AG04449 (cell line): ENCODE data around the gene CETN2.

Experiments
- CTCF ChIA-PET: fragments of 350-600 bp; formaldehyde crosslinking; extraction: SDS; loops from one replicate; lab custom pipeline; 2021; ENCODE audit warnings: antibody characterized with exemption; lab: Yijun Ruan, JAX
- POLR2A ChIA-PET: fragments of 400-600, 350-600 bp; formaldehyde crosslinking; extraction: SDS; loops from one replicate; lab custom pipeline; 2020; ENCODE audit warnings: antibody characterized with exemption, inconsistent platforms; lab: Yijun Ruan, JAX
- DNase-seq: peaks from one replicate; pipeline ENCODE4 v3.0.0-alpha.2; 2010; ENCODE audit warnings: low read depth, low spot score
- H3K4me3 ChIP-seq: 2 replicates; pipeline ENCODE4 v1.5.1; 2011; ENCODE audit warnings: low read depth, mild to moderate bottlenecking, control low read depth, low read length
- TF ChIP-seq, protein P1 (sequence below): IDR thresholded peaks from one replicate; pipeline ENCODE4 v1.5.1; 2011; ENCODE audit warnings: mild to moderate bottlenecking, moderate library complexity, low read length, control low read depth, inconsistent platforms; ENCODE audit not compliant: insufficient read depth; ENCODE audit errors: missing control alignments

Gene CETN2

GRCh38 chrX:152830312-152831305, at the start of gene CETN2, which contains the start of gene NSDHL:
TSS of gene CETN2 (minus strand) at chrX:152830757. CDS start at chrX:152830710, 47 bp downstream.
TSS of gene NSDHL (plus strand) at chrX:152831063. CDS start at chrX:152846325, 15,262 bp downstream.
- CTCF ChIA-PET, result interaction anchor here (1.2 to 3.8 kb wide), 4 partner anchors 11 to 189 kb away, joined by 3 to 30 read pairs (median 5); no protein-coding TSS in a partner anchor
- TF ChIP-seq, protein P1, sequence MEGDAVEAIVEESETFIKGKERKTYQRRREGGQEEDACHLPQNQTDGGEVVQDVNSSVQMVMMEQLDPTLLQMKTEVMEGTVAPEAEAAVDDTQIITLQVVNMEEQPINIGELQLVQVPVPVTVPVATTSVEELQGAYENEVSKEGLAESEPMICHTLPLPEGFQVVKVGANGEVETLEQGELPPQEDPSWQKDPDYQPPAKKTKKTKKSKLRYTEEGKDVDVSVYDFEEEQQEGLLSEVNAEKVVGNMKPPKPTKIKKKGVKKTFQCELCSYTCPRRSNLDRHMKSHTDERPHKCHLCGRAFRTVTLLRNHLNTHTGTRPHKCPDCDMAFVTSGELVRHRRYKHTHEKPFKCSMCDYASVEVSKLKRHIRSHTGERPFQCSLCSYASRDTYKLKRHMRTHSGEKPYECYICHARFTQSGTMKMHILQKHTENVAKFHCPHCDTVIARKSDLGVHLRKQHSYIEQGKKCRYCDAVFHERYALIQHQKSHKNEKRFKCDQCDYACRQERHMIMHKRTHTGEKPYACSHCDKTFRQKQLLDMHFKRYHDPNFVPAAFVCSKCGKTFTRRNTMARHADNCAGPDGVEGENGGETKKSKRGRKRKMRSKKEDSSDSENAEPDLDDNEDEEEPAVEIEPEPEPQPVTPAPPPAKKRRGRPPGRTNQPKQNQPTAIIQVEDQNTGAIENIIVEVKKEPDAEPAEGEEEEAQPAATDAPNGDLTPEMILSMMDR, result no peak
- peak within 1 kb of the TSS; percentile 74 for H3K4me3 ChIP-seq
- POLR2A ChIA-PET, result interaction anchor here (1.0 kb wide), 2 partner anchors 9 to 10 kb away, joined by 3 to 7 read pairs; no protein-coding TSS in a partner anchor
- DNase-seq, result peak; percentile 69

GRCh38 chrX:152878976-152879755, 48.6 kb upstream of the CETN2 start:
- DNase-seq, result no peak
- ChIA-PET CTCF (no interaction called here), POLR2A (no interaction called here)
- H3K4me3 ChIP-seq, result no peak overlapping the region
- TF ChIP-seq, protein P1, result no peak

DNA sequence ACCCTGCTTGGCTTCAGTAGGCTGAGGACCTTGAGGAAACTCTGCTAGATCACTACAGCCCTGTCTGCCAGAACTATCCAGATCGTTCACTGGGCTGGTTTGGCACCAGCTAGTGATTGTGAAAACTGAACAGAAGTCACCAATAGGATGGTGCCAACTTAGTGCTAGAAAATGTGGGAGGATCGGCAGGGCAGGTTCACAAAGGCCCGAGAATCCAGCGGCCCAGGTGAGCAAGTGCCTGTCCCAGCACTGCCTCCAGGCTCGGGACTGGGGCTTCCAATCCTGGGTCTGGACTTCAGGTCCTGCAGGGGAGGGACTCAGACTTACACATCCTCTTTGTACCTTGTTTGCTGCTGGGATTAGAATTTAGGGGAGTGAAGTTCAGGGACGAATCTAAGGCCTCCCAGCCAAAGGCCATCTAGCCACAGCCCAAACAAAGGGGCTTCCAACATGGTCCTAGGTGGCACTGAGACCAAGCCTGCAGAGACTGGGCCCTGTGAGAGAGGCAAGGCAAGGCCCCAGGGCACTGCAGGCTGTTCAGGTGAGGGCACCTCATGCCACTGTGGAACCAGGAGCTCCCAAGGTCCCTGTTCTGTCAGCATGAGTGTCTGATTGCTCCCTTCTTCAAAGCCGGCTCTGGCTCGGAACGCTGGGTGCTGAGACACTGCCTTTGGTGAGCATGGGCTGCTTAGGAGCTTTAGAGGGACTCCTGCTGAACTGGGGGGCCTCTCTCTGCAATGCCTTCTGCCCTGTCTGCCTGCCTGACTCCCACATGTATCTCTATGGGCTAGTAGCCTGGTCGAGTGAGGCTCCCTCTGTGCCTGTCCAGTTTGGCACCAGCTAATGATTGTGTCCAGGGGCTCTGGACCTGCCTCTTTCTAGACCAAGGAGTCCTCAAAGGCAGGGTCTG, 46.6 kb upstream of the CETN2 start:
- POLR2A ChIA-PET, result no interaction called here
- no peak for DNase-seq
- TF ChIP-seq, protein P1, result no peak
- CTCF ChIA-PET, result no interaction called here
- no peak overlapping the region for H3K4me3 ChIP-seq

- TF ChIP-seq, protein P1, result no peak
- H3K4me3 ChIP-seq, result no peak overlapping the region
- CTCF ChIA-PET, result no interaction called here
- POLR2A ChIA-PET, result no interaction called here
- no peak for DNase-seq
These were observed 42.8 kb upstream of the CETN2 start for GRCh38 chrX:152873361-152873760.

GRCh38 chrX:152872522-152872921, 42.0 kb upstream of the CETN2 start:
- no peak overlapping the region for H3K4me3 ChIP-seq
- CTCF ChIA-PET, result no interaction called here
- POLR2A ChIA-PET, result interaction anchor here (0.6 kb wide), 1 partner anchor 22 kb away, joined by 3 read pairs; no protein-coding TSS in a partner anchor

More at GRCh38 chrX:152872522-152872921, 42.0 kb upstream of the CETN2 start:
- TF ChIP-seq, protein P1, result no peak
- no peak for DNase-seq
